Activated CD8-positive, alpha-beta T cell treated with anti-CD3 and anti-CD28 coated beads for 36 hours (primary cell): Measurements from ENCODE around the gene MAU2. TPM values are rescaled to one million over a fixed set of nuclear protein-coding genes. Genes with fewer than 3 reads are reported as not detected.

Experiments
- ATAC-seq: fragments of 200-7000 bp; cut with Tn5 transposase; one replicate; pipeline ENCODE4 v1.10.0; 2021; ENCODE audit warnings: mild to moderate bottlenecking, moderate library complexity
- CTCF ChIA-PET: fragments of 350-600 bp; sonication (Branson Sonifier 250); formaldehyde crosslinking; loops from one replicate; lab custom pipeline; 2021; ENCODE audit warnings: antibody characterized with exemption; lab: Charles Lee
- POLR2A ChIA-PET: fragments of 350-600 bp; sonication (Branson Sonifier 250); formaldehyde crosslinking; loops from one replicate; lab custom pipeline; 2021; ENCODE audit warnings: antibody characterized with exemption; lab: Charles Lee
- DNase-seq: peaks from one replicate; pipeline ENCODE4 v3.0.0-alpha.2; 2020
- H3K27ac Mint-ChIP-seq: one replicate; pipeline ENCODE4 v1.8.0; 2021; ENCODE audit warnings: mild to moderate bottlenecking, mixed read lengths
- H3K27me3 Mint-ChIP-seq: one replicate; pipeline ENCODE4 v1.8.0; 2021; ENCODE audit warnings: mixed read lengths
- H3K36me3 Mint-ChIP-seq: one replicate; pipeline ENCODE4 v1.8.0; 2021; ENCODE audit warnings: low read depth, mixed read lengths
- H3K4me1 Mint-ChIP-seq: one replicate; pipeline ENCODE4 v1.8.0; 2021; ENCODE audit warnings: low read depth, mixed read lengths
- H3K4me3 Mint-ChIP-seq: one replicate; pipeline ENCODE4 v1.8.0; 2021; ENCODE audit warnings: mild to moderate bottlenecking, moderate library complexity, mixed read lengths
- H3K9me3 Mint-ChIP-seq: one replicate; pipeline ENCODE4 v1.8.0; 2021; ENCODE audit warnings: mixed read lengths
- CTCF ChIP-seq: fragments of 200-600 bp; IDR thresholded peaks from one replicate; pipeline ENCODE4 v1.8.0; 2022; ENCODE audit warnings: antibody characterized with exemption, mild to moderate bottlenecking
- intact Hi-C: fragments of 100-400 bp; cut with micrococcal nuclease; formaldehyde crosslinking; loops from one replicate; pipeline ENCODE4 v1.10.0; 2022
- total RNA-seq, 2 experiments: library from RNA; stranded (reverse); gene quantifications; one replicate each; pipeline ENCODE4 v1.2.3, GENCODE V29; 2021

Gene MAU2
- total RNA-seq, 2 experiments from 2014 or later = 38.4 to 39.4 TPM

GRCh38 chr19:19407633-19407930 lies 87.0 kb downstream of the MAU2 start:
- peak overlapping the region; percentile 97 for H3K4me3 Mint-ChIP-seq
- intact Hi-C loops = loop anchor here (2.0 to 5.0 kb wide), 2 partner anchors 50 to 81 kb away; no protein-coding TSS in a partner anchor

More at GRCh38 chr19:19407633-19407930, 87.0 kb downstream of the MAU2 start:
- no peaks in the 10 kb centered on the region for H3K9me3 Mint-ChIP-seq
- ATAC-seq (no peak), DNase-seq (no peak)
- peaks cover 81% of the 10 kb centered on the region for H3K4me1 Mint-ChIP-seq
- H3K36me3 Mint-ChIP-seq = peaks cover 24% of the 10 kb centered on the region
- ChIA-PET CTCF (interaction anchor here (1.0 to 3.2 kb wide), 8 partner anchors 10 to 108 kb away, joined by 3 to 24 read pairs (median 4); partner anchors contain the start of genes NDUFA13 and TSSK6), POLR2A (interaction anchor here (1.4 to 5.4 kb wide), 8 partner anchors 9 to 83 kb away, joined by 4 to 32 read pairs (median 8); no protein-coding TSS in a partner anchor)
- H3K27ac Mint-ChIP-seq = no peak overlapping the region
- no peak for TF ChIP-seq CTCF
- H3K27me3 Mint-ChIP-seq = no peaks in the 10 kb centered on the region

Other genes starting within 250 kb of the MAU2 start
- gene TMEM161A, start 182.4 kb upstream of the MAU2 start, total RNA-seq = 10 to 100 TPM; 24.4 to 26.2 TPM
- gene MEF2B, start 150.6 kb upstream of the MAU2 start, total RNA-seq = 1 to 10 TPM; 1.4 to 2.6 TPM
- 10 to 100 TPM; 20.8 to 22.2 TPM for gene BORCS8, start 128.7 kb upstream of the MAU2 start, total RNA-seq
- 10 to 100 TPM; 61.4 to 68.5 TPM for gene RFXANK, start 128.6 kb upstream of the MAU2 start, total RNA-seq
- gene NR2C2AP, start 117.4 kb upstream of the MAU2 start, total RNA-seq = 10 to 100 TPM; 37.8 to 40.0 TPM
- not detected for gene NCAN, start 108.9 kb upstream of the MAU2 start, total RNA-seq
- gene TM6SF2, start 47.5 kb upstream of the MAU2 start, total RNA-seq = not detected
- gene SUGP1, start 320 bp upstream of the MAU2 start, total RNA-seq = 10 to 100 TPM; 42.8 to 51.3 TPM
- gene GATAD2A, start 84.8 kb downstream of the MAU2 start, total RNA-seq = 100 to 1,000 TPM; 132 to 136 TPM
- gene TSSK6, start 194.7 kb downstream of the MAU2 start, total RNA-seq = 1 to 10 TPM; 3.4 to 4.9 TPM
- 100 to 1,000 TPM; 298 to 310 TPM for gene NDUFA13, start 195.4 kb downstream of the MAU2 start, total RNA-seq
- 1 to 10 TPM; 7.4 to 8.1 TPM for gene YJEFN3, start 208.1 kb downstream of the MAU2 start, total RNA-seq
- under 1 TPM; 0.31 to 0.32 TPM for gene CILP2, start 217.4 kb downstream of the MAU2 start, total RNA-seq